IPS-18a (cell line): ENCODE data around the gene NOTCH2.

Source experiments
- H3K27ac ChIP-seq: one replicate; pipeline ENCODE4 v1.5.1; 2013; ENCODE audit warnings: low read length
- H3K27me3 ChIP-seq: one replicate; pipeline ENCODE4 v1.6.1; 2013; ENCODE audit warnings: mild to moderate bottlenecking, low read length; ENCODE audit not compliant: control insufficient read depth, insufficient read depth
- H3K36me3 ChIP-seq: one replicate; pipeline ENCODE4 v1.6.1; 2013; ENCODE audit warnings: low read depth, low read length; ENCODE audit not compliant: control insufficient read depth
- H3K4me1 ChIP-seq: one replicate; pipeline ENCODE4 v1.6.1; 2013; ENCODE audit warnings: low read depth, low read length; ENCODE audit not compliant: control insufficient read depth
- H3K4me3 ChIP-seq: one replicate; pipeline ENCODE4 v1.5.1; 2013; ENCODE audit warnings: low read length
- H3K9ac ChIP-seq: one replicate; pipeline ENCODE4 v1.6.1; 2013; ENCODE audit warnings: mild to moderate bottlenecking, low read length, moderate library complexity
- H3K9me3 ChIP-seq: one replicate; pipeline ENCODE4 v1.6.1; 2013; ENCODE audit warnings: low read depth, low read length; ENCODE audit not compliant: control insufficient read depth

Gene NOTCH2

GRCh38 chr1:119878171-119878570 is 191.3 kb downstream of the NOTCH2 start:
- H3K9ac ChIP-seq: no peak overlapping the region
- no peak overlapping the region for H3K4me3 ChIP-seq
- no peak overlapping the region for H3K27ac ChIP-seq
- H3K4me1 ChIP-seq: no peaks in the 10 kb centered on the region
- H3K9me3 ChIP-seq: no peaks in the 10 kb centered on the region
- H3K36me3 ChIP-seq: no peaks in the 10 kb centered on the region
- no peaks in the 10 kb centered on the region for H3K27me3 ChIP-seq

- Histone ChIP-seq H3K9ac (no peak overlapping the region), H3K27me3 (no peaks in the 10 kb centered on the region), H3K9me3 (no peaks in the 10 kb centered on the region), H3K27ac (no peak overlapping the region), H3K4me3 (no peak overlapping the region), H3K4me1 (peaks cover 4% of the 10 kb centered on the region), H3K36me3 (no peaks in the 10 kb centered on the region)
These were observed 195.3 kb downstream of the NOTCH2 start for GRCh38 chr1:119874186-119874585.

GRCh38 chr1:119873135-119874015 is 196.1 kb downstream of the NOTCH2 start:
- Histone ChIP-seq H3K27ac (no peak overlapping the region), H3K27me3 (no peaks in the 10 kb centered on the region), H3K9ac (no peak overlapping the region), H3K36me3 (no peaks in the 10 kb centered on the region), H3K9me3 (no peaks in the 10 kb centered on the region), H3K4me3 (no peak overlapping the region), H3K4me1 (peaks cover 4% of the 10 kb centered on the region)

GRCh38 chr1:119871881-119872280 is 197.6 kb downstream of the NOTCH2 start:
- no peaks in the 10 kb centered on the region for H3K36me3 ChIP-seq
- no peaks in the 10 kb centered on the region for H3K9me3 ChIP-seq
- H3K27ac ChIP-seq: no peak overlapping the region
- H3K9ac ChIP-seq: no peak overlapping the region
- no peaks in the 10 kb centered on the region for H3K27me3 ChIP-seq
- H3K4me1 ChIP-seq: peaks cover 4% of the 10 kb centered on the region
- no peak overlapping the region for H3K4me3 ChIP-seq

- Histone ChIP-seq H3K27me3 (no peaks in the 10 kb centered on the region), H3K4me1 (peaks cover 4% of the 10 kb centered on the region), H3K9me3 (no peaks in the 10 kb centered on the region), H3K36me3 (no peaks in the 10 kb centered on the region), H3K27ac (no peak overlapping the region), H3K4me3 (no peak overlapping the region), H3K9ac (no peak overlapping the region)
These were observed 198.4 kb downstream of the NOTCH2 start for GRCh38 chr1:119870917-119871596.

GRCh38 chr1:119869995-119870394 is 199.5 kb downstream of the NOTCH2 start:
- Histone ChIP-seq H3K27ac (no peak overlapping the region), H3K4me3 (no peak overlapping the region), H3K27me3 (no peaks in the 10 kb centered on the region), H3K36me3 (no peaks in the 10 kb centered on the region), H3K9ac (no peak overlapping the region), H3K9me3 (no peaks in the 10 kb centered on the region), H3K4me1 (peaks cover 4% of the 10 kb centered on the region)

- Histone ChIP-seq H3K9me3 (no peaks in the 10 kb centered on the region), H3K4me1 (peaks cover 4% of the 10 kb centered on the region), H3K27ac (no peak overlapping the region), H3K36me3 (no peaks in the 10 kb centered on the region), H3K4me3 (no peak overlapping the region), H3K27me3 (no peaks in the 10 kb centered on the region), H3K9ac (no peak overlapping the region)
These were observed 201.3 kb downstream of the NOTCH2 start for GRCh38 chr1:119868176-119868575.

GRCh38 chr1:119866451-119866850 is 203.0 kb downstream of the NOTCH2 start:
- Histone ChIP-seq H3K4me1 (peaks cover 4% of the 10 kb centered on the region), H3K9ac (no peak overlapping the region), H3K9me3 (no peaks in the 10 kb centered on the region), H3K36me3 (no peaks in the 10 kb centered on the region), H3K4me3 (no peak overlapping the region), H3K27me3 (no peaks in the 10 kb centered on the region), H3K27ac (no peak overlapping the region)

GRCh38 chr1:119865627-119866026 is 203.8 kb downstream of the NOTCH2 start:
- no peaks in the 10 kb centered on the region for H3K4me1 ChIP-seq
- H3K36me3 ChIP-seq: no peaks in the 10 kb centered on the region
- H3K27ac ChIP-seq: no peak overlapping the region
- no peaks in the 10 kb centered on the region for H3K9me3 ChIP-seq
- H3K9ac ChIP-seq: no peak overlapping the region
- H3K4me3 ChIP-seq: no peak overlapping the region
- no peaks in the 10 kb centered on the region for H3K27me3 ChIP-seq

- no peak overlapping the region for H3K9ac ChIP-seq
These were observed 207.2 kb downstream of the NOTCH2 start for GRCh38 chr1:119862276-119862675.

More at GRCh38 chr1:119862276-119862675, 207.2 kb downstream of the NOTCH2 start:
- H3K9me3 ChIP-seq: no peaks in the 10 kb centered on the region
- H3K4me1 ChIP-seq: no peaks in the 10 kb centered on the region
- H3K36me3 ChIP-seq: no peaks in the 10 kb centered on the region
- H3K27me3 ChIP-seq: no peaks in the 10 kb centered on the region
- H3K4me3 ChIP-seq: no peak overlapping the region
- no peak overlapping the region for H3K27ac ChIP-seq
